Measurements from ENCODE around the gene MBD5. TPM values are rescaled to one million over a fixed set of nuclear protein-coding genes. Genes with fewer than 3 reads are reported as not detected.
A peak's percentile ranks its signal among the peaks of the same experiment; 100 is the strongest.

The MBD5 gene
- total RNA-seq, 1 donor from 2014 or later, result 100 TPM

GRCh38 chr2:148026573-148026972 lies 5.7 kb downstream of the MBD5 start:
- Mint-ChIP-seq H3K27ac (no peak overlapping the region), H3K4me1 (peaks cover 24% of the 10 kb centered on the region), H3K4me3 (no peak overlapping the region), H3K9me3 (no peaks in the 10 kb centered on the region), H3K27me3 (ENCODE audit: low read depth) (no peaks in the 10 kb centered on the region), H3K36me3 (no peaks in the 10 kb centered on the region)
- TF ChIP-seq CTCF (IDR thresholded peaks at IDR 0.05; ENCODE audit: unreplicated experiment), result no peak
- no peak for DNase-seq (ENCODE audit: low spot score in 2 of 2, unreplicated experiment in 2 of 2)

DNA sequence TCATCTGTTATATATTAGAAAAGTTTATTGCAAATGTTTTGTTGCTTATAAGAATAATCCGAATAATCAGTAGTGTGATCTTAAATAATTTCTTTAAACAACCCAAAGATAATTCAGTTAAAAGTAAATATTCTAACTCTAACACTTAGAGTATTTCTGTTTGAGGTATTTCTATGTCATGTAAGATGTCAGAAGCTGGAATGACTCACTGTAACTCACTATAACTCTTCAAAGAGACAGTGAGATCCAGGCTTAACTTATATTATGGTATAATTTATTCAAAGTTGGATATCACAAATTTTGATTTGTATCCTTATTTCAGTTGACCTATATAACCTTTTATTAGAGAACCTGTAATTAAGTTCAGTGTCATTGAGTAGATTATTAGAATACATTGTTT lies 6.9 kb downstream of the MBD5 start:
- Mint-ChIP-seq H3K4me1 (peaks cover 14% of the 10 kb centered on the region), H3K36me3 (no peaks in the 10 kb centered on the region), H3K4me3 (no peak overlapping the region), H3K27me3 (ENCODE audit: low read depth) (no peaks in the 10 kb centered on the region), H3K27ac (no peak overlapping the region), H3K9me3 (no peaks in the 10 kb centered on the region)
- no peak for DNase-seq (ENCODE audit: low spot score in 2 of 2, unreplicated experiment in 2 of 2)
- TF ChIP-seq CTCF (IDR thresholded peaks at IDR 0.05; ENCODE audit: unreplicated experiment), result no peak

GRCh38 chr2:148028781-148029180 lies 7.9 kb downstream of the MBD5 start:
- no peak for TF ChIP-seq CTCF (IDR thresholded peaks at IDR 0.05; ENCODE audit: unreplicated experiment)
- Mint-ChIP-seq H3K4me1 (peaks cover 6% of the 10 kb centered on the region), H3K27ac (no peak overlapping the region), H3K27me3 (ENCODE audit: low read depth) (no peaks in the 10 kb centered on the region), H3K9me3 (no peaks in the 10 kb centered on the region), H3K4me3 (no peak overlapping the region), H3K36me3 (no peaks in the 10 kb centered on the region)
- DNase-seq (ENCODE audit: low spot score in 2 of 2, unreplicated experiment in 2 of 2), result no peak

DNA sequence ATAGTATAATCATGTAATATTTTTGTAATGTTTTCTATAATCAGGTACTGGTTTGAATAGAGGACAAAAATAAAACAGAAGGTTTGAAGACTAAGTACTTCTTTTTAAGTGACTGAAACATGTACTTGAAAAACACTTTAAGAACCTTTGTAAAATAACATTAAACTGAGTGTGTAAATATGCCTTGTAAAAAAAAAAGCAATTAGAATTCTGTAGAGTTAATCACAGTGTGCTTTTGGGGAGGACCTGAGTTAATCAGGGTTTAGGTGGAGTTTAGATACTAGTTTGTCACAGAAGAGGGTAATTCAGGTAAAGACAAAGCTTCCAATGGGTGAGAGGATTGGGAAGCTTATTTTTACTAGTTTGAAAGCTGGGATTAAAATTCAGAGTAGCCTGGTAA lies 10.3 kb downstream of the MBD5 start:
- TF ChIP-seq CTCF (IDR thresholded peaks at IDR 0.05; ENCODE audit: unreplicated experiment), result no peak
- Mint-ChIP-seq H3K27me3 (ENCODE audit: low read depth) (no peaks in the 10 kb centered on the region), H3K27ac (peak overlapping the region; percentile 47), H3K9me3 (no peaks in the 10 kb centered on the region), H3K36me3 (no peaks in the 10 kb centered on the region), H3K4me3 (no peak overlapping the region), H3K4me1 (no peaks in the 10 kb centered on the region)
- DNase-seq (ENCODE audit: low spot score in 2 of 2, unreplicated experiment in 2 of 2), result no peak

- Mint-ChIP-seq H3K27me3 (ENCODE audit: low read depth) (no peaks in the 10 kb centered on the region), H3K4me3 (no peak overlapping the region), H3K9me3 (no peaks in the 10 kb centered on the region), H3K4me1 (no peaks in the 10 kb centered on the region), H3K36me3 (no peaks in the 10 kb centered on the region), H3K27ac (no peak overlapping the region)
- no peak for TF ChIP-seq CTCF (IDR thresholded peaks at IDR 0.05; ENCODE audit: unreplicated experiment)
- no peak for DNase-seq (ENCODE audit: low spot score in 2 of 2, unreplicated experiment in 2 of 2)
Observed at GRCh38 chr2:148032215-148032614, 11.3 kb downstream of the MBD5 start.

DNA sequence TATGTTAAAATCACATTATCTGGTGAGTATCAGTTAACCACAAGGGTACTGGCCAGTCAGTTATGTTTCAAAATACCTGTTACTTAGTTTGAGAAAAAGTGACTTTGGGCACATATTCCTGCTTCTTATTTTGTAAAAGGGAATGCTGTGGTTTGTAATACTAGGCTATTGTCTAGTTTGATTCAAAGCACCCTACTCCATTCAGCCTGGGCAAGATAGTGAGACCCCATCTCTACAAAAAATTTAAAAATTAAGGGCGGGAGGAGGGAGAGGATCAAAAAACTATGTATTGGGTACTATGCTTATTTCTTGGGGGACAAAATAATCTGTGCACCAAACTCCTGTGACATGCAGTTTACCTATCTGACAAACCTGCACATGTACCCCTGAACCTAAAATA lies 18.9 kb downstream of the MBD5 start:
- no peak for TF ChIP-seq CTCF (IDR thresholded peaks at IDR 0.05; ENCODE audit: unreplicated experiment)
- no peaks in the 10 kb centered on the region for H3K9me3 Mint-ChIP-seq
- H3K36me3 Mint-ChIP-seq, result no peaks in the 10 kb centered on the region
- H3K4me3 Mint-ChIP-seq, result no peak overlapping the region
- H3K27me3 Mint-ChIP-seq (ENCODE audit: low read depth), result no peaks in the 10 kb centered on the region
- H3K27ac Mint-ChIP-seq, result no peak overlapping the region
- DNase-seq (ENCODE audit: low spot score in 2 of 2, unreplicated experiment in 2 of 2), result no peak
- H3K4me1 Mint-ChIP-seq, result peaks cover 2% of the 10 kb centered on the region
